Erythroblast (primary cell): ENCODE results near the gene WNK1.
"Not testable (repeated sequence)": the region's sequence is repeated elsewhere in the genome, so short reads cannot be mapped to it uniquely, and the experiment has no call there.

Source experiments
- DNase-seq, 2 experiments: peaks; one replicate each; lab custom pipeline; 2025; lab: John Stamatoyannopoulos, UW
- GATA1 ChIP-seq: IDR thresholded peaks from 2 replicates; pipeline ENCODE4 v1.6.1; 2011; ENCODE audit warnings: low read depth, mild to moderate bottlenecking, control low read depth, low read length, moderate library complexity
- POLR2A ChIP-seq: IDR thresholded peaks from 2 replicates; pipeline ENCODE4 v1.6.1; 2011; ENCODE audit warnings: mild to moderate bottlenecking, low read length

WNK1 gene

DNA sequence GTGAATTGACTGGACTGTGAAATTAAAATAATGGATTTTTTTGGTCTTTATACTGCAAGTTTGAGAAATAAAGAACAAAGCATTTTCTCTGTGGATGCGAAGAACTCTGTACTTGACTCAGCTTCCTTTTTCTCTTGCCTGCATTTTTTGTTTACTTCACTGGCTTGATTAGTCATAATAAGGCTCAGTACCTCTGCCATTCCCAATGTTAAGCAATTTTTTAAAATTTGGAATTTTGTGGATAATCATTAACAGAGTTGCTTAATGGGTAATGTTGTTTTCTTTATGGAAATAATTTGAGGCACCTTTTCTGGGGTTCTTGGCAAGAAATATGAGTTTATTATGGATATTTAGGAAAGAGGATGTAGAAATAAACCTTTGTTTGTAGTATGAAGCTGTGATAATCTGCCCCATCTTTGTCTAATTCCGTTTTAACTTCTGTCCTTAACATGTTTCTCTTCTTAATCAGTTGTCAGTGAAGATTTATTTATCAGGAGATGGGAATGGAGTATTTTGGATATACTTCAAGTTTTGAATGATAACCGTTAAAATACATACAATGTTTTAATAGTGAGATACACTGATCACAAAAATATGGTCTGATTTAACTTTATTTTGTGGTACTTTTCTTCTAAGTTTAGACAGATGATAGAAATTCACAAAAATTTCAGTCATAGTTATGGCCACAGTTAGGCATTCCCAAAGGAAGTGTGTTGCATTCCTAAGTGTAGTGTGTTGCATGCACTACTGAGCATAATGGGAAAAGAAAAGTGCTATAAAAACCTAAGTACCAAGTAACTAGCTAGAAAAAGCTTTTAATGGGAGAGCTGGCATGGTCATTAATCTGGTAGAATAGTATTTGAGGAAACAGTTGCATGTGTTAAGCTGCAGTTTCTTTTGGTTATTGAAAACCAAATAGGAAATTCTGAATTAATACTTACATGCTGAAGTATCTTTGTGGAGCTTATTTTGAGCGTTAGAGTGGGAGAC lies 27.7 kb downstream of the WNK1 start:
- DNase-seq = no peak
- TF ChIP-seq POLR2A (no peak), GATA1 (no peak)

DNA sequence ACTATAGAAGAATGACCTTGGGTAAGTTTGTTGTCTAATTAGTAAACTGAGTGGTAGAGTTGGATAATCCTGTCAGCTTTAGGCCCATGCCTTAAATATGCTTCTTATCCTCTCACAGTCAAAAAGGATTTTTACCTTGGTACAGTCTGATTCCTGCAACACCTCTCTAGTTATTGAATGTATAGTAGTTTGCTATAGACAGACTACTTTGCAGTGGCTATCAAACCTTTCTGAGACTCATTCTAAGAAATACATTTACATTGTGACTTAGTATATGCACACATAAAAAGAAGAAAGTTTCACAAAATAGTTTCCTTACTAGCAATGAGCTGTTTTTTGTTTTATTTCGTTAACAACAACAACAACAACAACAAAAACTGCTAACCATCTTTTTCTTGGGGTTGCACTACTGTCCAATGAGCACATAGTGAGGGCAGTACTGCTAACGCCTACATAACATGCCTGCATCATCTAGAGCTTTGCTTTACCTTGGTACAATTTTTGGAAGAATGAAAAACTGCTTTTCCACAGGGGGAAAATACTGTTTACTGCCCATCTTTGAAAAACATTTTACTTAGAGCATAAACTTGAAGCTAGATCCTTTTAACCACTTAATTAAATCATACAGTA lies 28.5 kb downstream of the WNK1 start:
- no peak for TF ChIP-seq GATA1
- no peak for TF ChIP-seq POLR2A
- no peak for DNase-seq

DNA sequence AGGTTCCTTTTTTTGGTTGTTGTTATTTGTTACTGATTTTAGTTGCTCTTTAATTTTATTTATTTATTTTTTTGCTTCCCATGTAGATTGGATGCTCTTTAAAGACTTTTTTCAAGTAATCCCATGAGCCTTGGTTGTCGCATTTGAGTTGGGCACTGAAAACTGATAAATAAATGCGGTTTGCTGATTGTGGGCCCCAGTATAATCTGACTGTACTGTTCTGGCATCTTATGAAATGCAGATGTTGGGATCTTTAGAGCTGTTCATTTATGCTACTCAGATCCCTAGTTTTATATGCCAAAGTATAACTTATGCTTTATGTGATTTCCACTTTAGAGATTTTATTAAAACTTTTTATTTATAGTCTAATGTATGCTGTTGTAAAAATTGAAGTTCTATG lies 33.3 kb downstream of the WNK1 start:
- no peak for DNase-seq
- TF ChIP-seq GATA1 = no peak
- no peak for TF ChIP-seq POLR2A

DNA sequence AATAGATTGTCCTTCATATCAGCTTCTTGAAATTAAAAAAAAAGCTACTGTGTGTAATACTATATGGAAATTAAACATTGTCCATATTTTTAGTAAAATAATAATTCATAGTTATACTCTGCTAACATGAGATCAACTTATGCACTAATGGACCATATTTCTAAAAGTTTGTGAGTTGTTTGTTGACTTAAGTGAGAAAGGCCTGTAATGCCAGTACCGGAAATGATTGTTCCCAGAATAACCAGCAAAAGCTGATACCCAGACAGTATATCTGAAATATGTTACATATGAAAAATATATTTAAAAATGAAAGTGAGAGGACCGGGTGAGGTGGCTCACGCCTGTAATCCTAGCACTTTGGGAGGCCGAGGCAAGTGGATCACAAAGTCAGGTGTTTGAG lies 35.9 kb downstream of the WNK1 start:
- no peak for DNase-seq
- TF ChIP-seq POLR2A = no peak
- TF ChIP-seq GATA1 = no peak

DNA sequence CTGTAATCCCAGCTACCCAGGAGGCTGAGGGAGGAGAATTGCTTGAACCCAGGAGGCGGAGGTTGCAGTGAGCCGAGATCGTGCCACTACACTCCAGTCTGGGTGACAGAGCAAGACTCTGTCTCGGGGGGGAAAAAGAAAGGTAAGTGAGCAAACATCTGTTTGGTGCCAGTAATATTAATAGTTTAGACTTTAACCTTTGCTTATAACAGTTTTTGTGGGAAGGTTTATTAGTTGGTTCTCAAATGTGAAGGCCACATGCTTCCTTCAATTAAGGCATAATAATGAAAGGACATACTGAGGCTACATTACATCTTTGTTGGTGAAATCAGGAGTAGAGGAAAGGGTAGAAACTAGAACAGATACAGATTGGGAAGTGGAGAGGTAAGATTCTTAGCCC lies 36.4 kb downstream of the WNK1 start:
- not testable (repeated sequence) for DNase-seq

DNA sequence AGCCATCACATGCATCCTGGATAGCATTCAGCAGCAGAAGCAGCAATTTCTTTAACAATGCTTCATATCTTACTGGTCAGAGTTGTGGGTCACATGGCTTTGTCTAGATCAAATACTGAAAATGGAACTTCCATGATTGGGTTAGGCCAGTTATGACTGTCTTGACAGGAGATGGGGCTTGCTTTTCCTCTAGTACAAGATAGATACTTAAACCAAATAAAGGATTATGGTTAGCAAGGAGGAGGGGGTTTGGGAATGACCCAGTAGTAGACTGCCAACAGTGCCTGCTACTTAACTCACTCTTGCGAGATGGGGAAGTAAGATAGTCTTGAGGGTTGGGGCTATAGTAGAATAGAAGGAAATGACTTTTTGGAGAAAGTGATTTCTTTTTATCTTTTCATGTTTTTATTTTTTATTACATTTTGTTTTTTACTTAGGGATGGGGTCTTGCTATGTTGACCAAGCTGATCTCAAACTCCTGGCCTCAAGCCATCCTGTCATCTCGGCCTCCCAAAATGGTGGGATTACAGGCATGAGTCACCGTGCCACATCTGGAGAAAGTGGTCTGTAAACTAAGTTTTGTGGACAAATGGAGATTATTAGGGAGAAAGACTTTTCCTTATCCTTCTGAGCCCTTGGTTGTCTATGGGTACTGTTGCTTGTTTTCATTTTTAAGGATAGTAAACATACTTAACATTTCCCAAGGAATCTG lies 37.6 kb downstream of the WNK1 start:
- peak in 1 of 2 experiments; percentile 13 for DNase-seq
- TF ChIP-seq POLR2A = no peak
- TF ChIP-seq GATA1 = no peak

DNA sequence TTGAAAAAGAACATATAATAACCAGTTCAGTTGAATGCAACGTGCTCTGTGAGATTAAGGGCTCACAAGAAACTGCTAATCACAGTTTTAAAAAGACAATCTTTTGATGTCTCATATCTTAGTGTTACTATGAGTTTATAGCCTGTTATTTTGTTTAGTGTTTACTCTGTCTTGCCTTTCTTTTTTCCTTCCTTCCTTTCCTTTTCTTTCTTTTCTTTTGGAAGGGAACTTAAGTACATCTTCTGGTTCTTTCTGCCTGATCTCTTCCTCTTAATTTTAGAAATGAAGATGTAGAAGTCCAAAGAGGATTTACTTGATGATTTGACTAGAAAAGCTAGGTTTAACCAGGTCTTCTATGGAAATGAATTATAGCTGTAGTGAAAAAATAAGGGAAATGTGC lies 38.2 kb downstream of the WNK1 start:
- DNase-seq = no peak
- TF ChIP-seq GATA1 (no peak), POLR2A (no peak)

DNA sequence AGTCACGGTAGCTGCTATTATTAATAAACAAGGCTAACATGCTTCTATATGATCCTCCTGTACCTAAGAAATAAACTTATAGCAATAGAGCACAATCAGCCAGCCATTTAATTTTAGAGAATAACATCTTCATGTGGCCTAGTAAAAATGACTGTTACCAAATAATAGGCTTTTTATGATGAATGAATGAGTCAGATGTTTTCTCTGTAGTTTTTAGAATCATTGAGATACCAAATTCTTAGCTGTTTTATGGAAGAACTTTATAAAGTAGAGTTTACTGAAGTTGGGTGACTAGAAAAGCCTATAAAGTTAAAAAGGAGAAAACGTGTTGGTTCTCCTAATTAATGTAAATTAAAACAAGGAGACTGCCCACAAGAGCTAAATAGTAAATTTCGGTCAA lies 40.7 kb downstream of the WNK1 start:
- no peak for DNase-seq
- TF ChIP-seq GATA1 (no peak), POLR2A (no peak)

DNA sequence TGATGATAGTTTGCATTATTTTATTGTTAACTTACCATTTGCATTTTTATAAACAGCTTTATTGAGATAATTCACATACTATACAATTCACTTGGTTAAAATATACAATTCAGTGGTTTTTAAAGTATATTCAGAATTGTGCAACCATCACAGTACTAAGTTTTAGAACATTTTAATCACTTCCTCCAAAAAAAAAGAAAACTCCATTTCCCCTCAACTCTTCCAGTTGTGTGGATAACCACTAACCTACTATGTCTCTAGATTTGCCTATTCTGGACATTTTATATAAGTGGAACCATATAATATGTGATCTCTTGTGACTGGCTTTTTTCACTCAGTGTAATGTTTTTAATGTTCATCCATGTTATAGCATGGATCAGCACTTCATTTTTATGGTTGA lies 41.3 kb downstream of the WNK1 start:
- no peak for DNase-seq
- TF ChIP-seq POLR2A = no peak

DNA sequence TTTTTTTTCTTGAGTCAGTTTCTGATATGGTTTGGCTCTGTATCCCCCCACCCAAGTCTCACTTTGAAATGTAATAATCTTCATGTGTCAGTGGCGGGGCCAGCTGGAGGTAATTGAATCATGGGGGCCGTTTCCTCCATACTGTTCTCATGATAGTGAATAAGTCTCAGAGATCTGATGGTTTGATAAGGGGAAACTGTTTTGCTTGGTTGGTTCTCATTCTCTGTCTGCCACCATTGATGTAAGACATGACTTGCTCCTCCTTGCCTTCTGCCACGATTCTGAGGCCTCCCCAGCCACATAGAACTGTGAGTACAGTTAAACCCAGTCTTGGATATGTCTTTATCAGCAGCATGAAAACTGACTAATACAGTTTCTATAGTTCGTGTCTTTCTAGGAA lies 42.9 kb downstream of the WNK1 start:
- DNase-seq = peak; percentile 64 to 82

DNA sequence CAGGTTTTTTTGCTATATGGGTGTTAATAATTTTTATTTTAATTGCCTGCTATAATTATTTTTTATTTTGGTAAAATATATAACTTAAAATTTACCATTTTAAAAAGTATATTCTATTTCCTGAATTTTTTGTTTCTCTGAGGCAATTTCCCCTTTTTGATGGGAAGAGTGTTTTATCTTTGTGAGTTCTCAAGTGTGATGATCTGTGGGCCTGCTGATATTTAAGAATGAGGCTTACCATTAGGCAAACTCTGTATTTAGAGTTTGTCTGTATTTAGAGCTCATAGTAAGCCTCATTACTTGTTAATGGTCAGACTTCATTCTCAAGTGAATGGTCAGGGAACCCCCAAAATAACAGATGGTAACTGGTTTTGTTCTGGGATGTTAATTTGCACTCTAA lies 48.0 kb downstream of the WNK1 start:
- TF ChIP-seq GATA1 (no peak), POLR2A (no peak)
- no peak for DNase-seq

More for the DNA sequence above, 42.9 kb downstream of the WNK1 start:
- TF ChIP-seq POLR2A (peak; percentile 50), GATA1 (no peak)

DNA sequence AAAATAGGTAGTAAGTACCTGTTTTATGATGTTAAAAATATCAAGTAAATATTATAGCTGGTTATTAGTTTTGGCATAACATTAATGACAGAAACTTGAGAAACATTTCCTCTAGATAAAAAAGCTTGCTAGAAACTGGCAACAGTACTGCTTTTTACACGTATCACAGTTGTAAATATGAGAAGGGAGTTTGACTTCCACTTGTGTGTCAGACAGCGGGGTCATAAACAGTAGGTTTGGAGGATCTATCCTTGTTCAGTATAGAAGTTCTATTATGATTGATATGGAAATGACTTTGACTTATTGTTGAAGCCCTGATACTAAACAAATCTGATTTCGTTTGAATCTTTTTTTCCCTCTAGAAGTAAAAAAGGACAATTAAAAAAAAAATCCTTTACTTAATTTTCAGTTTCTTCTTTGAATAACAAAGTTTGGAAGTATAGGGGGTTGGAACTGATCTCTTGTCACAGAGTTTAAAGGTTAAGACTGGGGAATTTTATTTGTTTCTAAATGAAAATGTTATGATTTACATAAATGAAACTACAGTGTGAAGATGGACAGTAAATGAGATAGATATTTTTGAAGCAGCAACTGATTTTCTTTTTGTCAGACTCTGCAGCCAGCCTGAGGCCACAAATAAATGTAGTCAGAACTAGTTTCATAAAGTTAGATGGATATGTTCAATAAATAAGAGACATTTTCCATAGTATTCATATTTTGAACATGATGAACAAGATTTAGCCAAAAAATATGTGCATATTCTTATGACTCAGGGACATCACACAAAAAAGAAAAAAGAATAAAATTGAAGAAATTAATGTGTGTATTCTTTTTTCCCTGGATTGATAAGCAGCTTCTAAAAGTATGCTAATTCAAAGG lies 50.1 kb downstream of the WNK1 start:
- TF ChIP-seq GATA1 = no peak
- TF ChIP-seq POLR2A = no peak
- no peak for DNase-seq

DNA sequence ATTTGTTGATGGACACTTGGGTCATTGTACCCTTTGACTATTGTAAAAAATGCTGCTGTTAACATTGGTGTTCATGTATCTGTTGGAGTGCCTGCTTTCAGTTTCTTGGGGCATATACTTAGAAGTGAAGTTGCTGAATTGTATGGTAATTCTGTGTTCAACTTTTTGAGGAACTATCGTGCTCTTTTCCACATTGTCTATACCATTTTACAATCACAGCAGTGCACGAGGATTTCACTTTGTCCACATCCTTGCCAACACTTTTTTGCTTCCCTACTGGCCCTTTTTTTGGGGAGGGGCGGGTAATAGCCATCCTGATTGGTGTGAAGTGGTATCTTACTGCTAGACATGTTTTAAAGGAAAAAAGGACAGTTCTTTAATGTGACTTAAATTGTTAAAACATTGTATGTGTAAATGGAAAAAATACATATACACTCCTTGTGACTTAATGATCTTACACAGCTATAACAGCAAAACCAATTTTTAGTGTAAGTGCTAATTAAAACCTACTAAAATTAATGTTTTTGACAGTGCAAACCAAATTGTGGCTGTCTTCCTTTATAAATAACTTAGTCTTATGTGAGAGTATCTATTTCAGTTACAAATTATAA lies 52.7 kb downstream of the WNK1 start:
- no peak for TF ChIP-seq GATA1
- TF ChIP-seq POLR2A = no peak

More for the DNA sequence above, 52.7 kb downstream of the WNK1 start:
- DNase-seq = peak; percentile 20 to 26
